Ovary (tissue), 9 donors: Measurements from ENCODE around the gene KLB. TPM values are rescaled to one million over a fixed set of nuclear protein-coding genes. Genes with fewer than 3 reads are reported as not detected.

Experiments used
- DNase-seq, 5 donors: peaks; one replicate each; pipeline ENCODE4 v3.0.0-alpha.2; 2019 to 2020
- H3K27ac ChIP-seq, 2 donors: fragments of 200-600 bp; one replicate each; pipeline versions ENCODE4 v1.5.1 to v1.8.0; 2019 to 2022
- H3K27me3 ChIP-seq: fragments of 200-600 bp; one replicate; pipeline ENCODE4 v1.8.0; 2022
- H3K36me3 ChIP-seq: fragments of 200-600 bp; sonication (generic); one replicate; pipeline ENCODE4 v1.5.1; 2019
- H3K4me1 ChIP-seq: one replicate; pipeline ENCODE4 v1.8.1; 2013; ENCODE audit warnings: mild to moderate bottlenecking, moderate library complexity; ENCODE audit not compliant: insufficient read depth
- H3K4me3 ChIP-seq: fragments of 200-600 bp; sonication (generic); one replicate; pipeline ENCODE4 v1.5.1; 2017
- H3K9me3 ChIP-seq, 2 donors: fragments of 200-600 bp in 1 of 2; sonication (generic) in 1 of 2; one replicate each; pipeline versions ENCODE4 v1.5.1 to v1.8.1; 2013 to 2019; ENCODE audit warnings: mild to moderate bottlenecking in 1 of 2, moderate library complexity in 1 of 2
- CTCF ChIP-seq, 3 donors: fragments of 450-650 bp in 2 of 3; fragments of 200-600 bp in 1 of 3; IDR thresholded peaks; one replicate each; pipeline versions ENCODE4 v1.5.1 to v1.8.0; 2016 to 2022; ENCODE audit warnings: antibody characterized with exemption in 3 of 3, mild to moderate bottlenecking in 1 of 3
- EP300 ChIP-seq: sonication (generic); formaldehyde crosslinking; IDR thresholded peaks from one replicate; pipeline ENCODE4 v1.6.1; 2017; ENCODE audit warnings: antibody characterized with exemption
- POLR2A ChIP-seq: fragments of 450-650 bp; IDR thresholded peaks from one replicate; pipeline ENCODE4 v1.6.1; 2017; ENCODE audit warnings: antibody characterized with exemption, mild to moderate bottlenecking, moderate library complexity
- WGBS, 3 donors: extraction: QIAGEN DNeasy Blood & Tissue Kit in 1 of 3; methylation state at CpG; one replicate each; pipeline versions ENCODE4 v1.1.5 to v1.1.7; 2013 to 2017; 5-methylcytosine and 5-hydroxymethylcytosine counted together
- intact Hi-C, 4 donors: fragments of 100-400 bp; cut with DNase I; formaldehyde crosslinking; loops; one replicate each; pipeline versions ENCODE4 v1.11.0 to v1.15.1; 2022 to 2023
- polyA plus RNA-seq, 2 donors: library from polyadenylated mRNA; stranded (reverse); fragments of 200-250 nt in 1 of 2; fragments of 350-450 nt in 1 of 2; fragmentation: Illumina TruSeq in 1 of 2; extraction: RNeasy Lipid Tissue Mini Kit (QIAGEN cat#74804) in 1 of 2; gene quantifications; one replicate each; pipeline ENCODE4 v1.2.3, GENCODE V29; 2013 to 2014
- total RNA-seq, 7 donors: library from RNA; depleted of rRNA in 2 of 7; stranded (reverse); fragments of >200 nt in 2 of 7; fragmentation: NEBNext Ultra II Directional in 3 of 7; extraction: Animal tissue kit (Norgen Biotek cat#: 25700) in 3 of 7; gene quantifications; one replicate each; pipeline versions ENCODE4 v1.1.0 to v1.2.4, GENCODE V29; 2016 to 2023
- donor health status: DM: no; HTN: no; CAD: no; lungs with moderate emphysema.
- donor health status: DM: no; HTN: no; CAD: no.
- donor health status: Bipolar disorder and iron deficiency.
- donor health status: DM: yes; HTN: yes; CAD: no.
- donor health status: DM: no; HTN: no; CAD: no.
- donor health status: DM: yes; HTN: yes; CAD: no.

KLB gene
- total and polyA plus RNA-seq, 9 donors = under 0.01 to 0.08 (median 0.04) TPM; not detected in 5

GRCh38 chr4:39363773-39364393 lies 42.8 kb upstream of the KLB start:
- Histone ChIP-seq H3K4me3 (no peak overlapping the region), H3K27me3 (no peaks in the 10 kb centered on the region), H3K9me3 (no peaks in the 10 kb centered on the region), H3K4me1 (peaks cover 1% of the 10 kb centered on the region), H3K36me3 (no peaks in the 10 kb centered on the region), H3K27ac (no peak overlapping the region)
- no peak for TF ChIP-seq EP300
- no peak for TF ChIP-seq POLR2A
- no peak for TF ChIP-seq CTCF (IDR thresholded peaks at IDR 0.05)
- no peak for DNase-seq
- intact Hi-C loops = no loop called here
- 80 to 93% (median 89%) methylated on average over 4 of the region's 4 CpGs for WGBS, 3 donors

GRCh38 chr4:39365360-39365759 lies 41.4 kb upstream of the KLB start:
- TF ChIP-seq POLR2A (no peak), CTCF (IDR thresholded peaks at IDR 0.05) (no peak), EP300 (no peak)
- intact Hi-C loops = loop anchor here in 1 of 4 donors (5.0 kb wide), 1 partner anchor 183 kb away; the partner anchor contains the start of gene WDR19
- no peak for DNase-seq
- H3K27ac ChIP-seq = peak overlapping the region; percentile 77 to 81
- no peaks in the 10 kb centered on the region for H3K27me3 ChIP-seq
- no peaks in the 10 kb centered on the region for H3K9me3 ChIP-seq
- WGBS, 3 donors = 2 to 6% (median 4%) methylated on average over 7 of the region's 7 CpGs
- H3K4me1 ChIP-seq = peaks cover 1% of the 10 kb centered on the region
- no peaks in the 10 kb centered on the region for H3K36me3 ChIP-seq
- H3K4me3 ChIP-seq = peak overlapping the region; percentile 80

GRCh38 chr4:39365830-39366771 lies 40.6 kb upstream of the KLB start, which contains the start of gene RFC1:
RFC1 (minus strand) TSS chr4:39366362; CDS start chr4:39366241, 121 bp downstream.
- H3K36me3 ChIP-seq = no peaks in the 10 kb centered on the region
- TF ChIP-seq POLR2A (peak; percentile 41), CTCF (IDR thresholded peaks at IDR 0.05) (no peak), EP300 (peak; percentile 36)
- WGBS, 3 donors = 3% methylated on average over 58 to 60 of the region's 60 CpGs
- intact Hi-C loops = loop anchor here in 1 of 4 donors (5.0 kb wide), 1 partner anchor 184 kb away; the partner anchor contains the start of gene WDR19
- H3K4me3 ChIP-seq = peak within 1 kb of the TSS; percentile 80
- H3K27me3 ChIP-seq = no peaks in the 10 kb centered on the region
- DNase-seq = peak; percentile 87 to 95 (median 93)
- H3K9me3 ChIP-seq = no peaks in the 10 kb centered on the region
- peak within 1 kb of the TSS; percentile 77 to 81 for H3K27ac ChIP-seq
- H3K4me1 ChIP-seq = peaks cover 1% of the 10 kb centered on the region

DNA sequence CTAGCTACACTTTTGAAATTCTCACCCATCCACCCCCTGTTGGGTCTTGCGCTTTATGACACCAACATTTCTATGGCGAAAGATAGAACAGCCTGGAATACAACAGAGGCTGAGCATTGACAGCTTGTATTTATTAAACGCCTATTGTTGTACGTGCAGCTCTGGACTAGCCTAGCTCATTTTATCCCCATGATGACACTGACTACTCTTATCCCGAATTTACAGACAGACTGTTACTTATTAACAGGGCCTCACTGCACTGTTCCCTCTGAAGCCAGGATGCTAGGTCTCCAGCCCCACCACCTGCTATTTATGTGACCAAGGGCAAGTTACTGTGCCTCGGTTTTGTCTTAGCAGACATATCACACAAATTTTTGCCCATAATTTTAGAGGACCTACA lies 39.6 kb upstream of the KLB start:
- H3K4me1 ChIP-seq = peaks cover 1% of the 10 kb centered on the region
- H3K9me3 ChIP-seq = no peaks in the 10 kb centered on the region
- WGBS, 3 donors = 90 to 91% (median 90%) methylated on average over 6 of the region's 6 CpGs
- H3K4me3 ChIP-seq = no peak overlapping the region
- intact Hi-C loops = loop anchor here in 1 of 4 donors (5.0 kb wide), 1 partner anchor 185 kb away; the partner anchor contains the start of gene WDR19
- TF ChIP-seq POLR2A = no peak
- TF ChIP-seq CTCF (IDR thresholded peaks at IDR 0.05) = no peak
- TF ChIP-seq EP300 = no peak
- DNase-seq = no peak
- H3K27me3 ChIP-seq = no peaks in the 10 kb centered on the region
- no peak overlapping the region for H3K27ac ChIP-seq
- H3K36me3 ChIP-seq = no peaks in the 10 kb centered on the region
